Measurements from ENCODE around the gene RIOK3.

DNA sequence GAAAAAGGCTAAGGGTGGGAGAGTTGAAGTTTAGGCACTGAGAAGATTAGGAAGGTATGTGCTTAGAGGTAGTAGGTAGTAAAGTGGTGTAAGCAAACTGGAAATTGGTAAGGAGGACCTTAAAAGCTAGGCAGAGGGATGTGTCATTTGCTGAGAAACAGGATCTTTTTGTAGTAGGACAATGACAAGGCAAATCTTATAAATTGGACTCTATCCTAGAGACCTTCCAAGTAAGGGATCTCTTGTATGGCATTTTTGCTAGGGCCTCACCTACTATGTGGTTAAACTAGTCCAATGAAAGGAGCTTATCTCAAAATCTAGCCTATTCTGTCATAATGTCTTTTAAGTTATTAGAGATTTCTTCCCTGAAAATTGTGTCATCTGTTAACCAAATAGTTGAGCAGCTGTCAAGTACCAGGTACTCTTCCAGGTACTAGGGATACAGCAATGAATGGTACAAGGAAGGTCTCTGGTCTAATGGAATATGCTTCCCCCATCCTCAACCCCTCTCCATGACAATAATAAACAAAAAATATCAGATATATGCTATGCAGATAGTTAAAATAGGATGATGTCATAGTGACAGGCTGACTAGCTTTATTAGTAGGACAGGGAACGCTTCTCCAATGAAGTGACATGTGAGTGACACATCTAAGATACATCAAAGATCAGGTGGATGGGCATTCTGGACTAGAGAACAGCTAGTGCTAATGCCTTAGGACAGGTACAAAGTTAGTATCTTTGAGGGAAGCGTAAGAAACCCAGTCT, 17.7 kb downstream of the RIOK3 start:
- TF ChIP-seq, protein P1, sequence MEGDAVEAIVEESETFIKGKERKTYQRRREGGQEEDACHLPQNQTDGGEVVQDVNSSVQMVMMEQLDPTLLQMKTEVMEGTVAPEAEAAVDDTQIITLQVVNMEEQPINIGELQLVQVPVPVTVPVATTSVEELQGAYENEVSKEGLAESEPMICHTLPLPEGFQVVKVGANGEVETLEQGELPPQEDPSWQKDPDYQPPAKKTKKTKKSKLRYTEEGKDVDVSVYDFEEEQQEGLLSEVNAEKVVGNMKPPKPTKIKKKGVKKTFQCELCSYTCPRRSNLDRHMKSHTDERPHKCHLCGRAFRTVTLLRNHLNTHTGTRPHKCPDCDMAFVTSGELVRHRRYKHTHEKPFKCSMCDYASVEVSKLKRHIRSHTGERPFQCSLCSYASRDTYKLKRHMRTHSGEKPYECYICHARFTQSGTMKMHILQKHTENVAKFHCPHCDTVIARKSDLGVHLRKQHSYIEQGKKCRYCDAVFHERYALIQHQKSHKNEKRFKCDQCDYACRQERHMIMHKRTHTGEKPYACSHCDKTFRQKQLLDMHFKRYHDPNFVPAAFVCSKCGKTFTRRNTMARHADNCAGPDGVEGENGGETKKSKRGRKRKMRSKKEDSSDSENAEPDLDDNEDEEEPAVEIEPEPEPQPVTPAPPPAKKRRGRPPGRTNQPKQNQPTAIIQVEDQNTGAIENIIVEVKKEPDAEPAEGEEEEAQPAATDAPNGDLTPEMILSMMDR (IDR thresholded peaks at IDR 0.05) = no peak
- TF ChIP-seq POLR2A (IDR thresholded peaks at IDR 0.05) (no peak), EP300 (IDR thresholded peaks at IDR 0.05) (no peak), POLR2AphosphoS5 (IDR thresholded peaks at IDR 0.05) (no peak)
